IPS-18c (cell line): Measurements from ENCODE around the gene TMEM132E.

Experiments
- H3K4me3 ChIP-seq: 2 replicates; pipeline ENCODE4 v1.7.0; 2013; ENCODE audit warnings: low read depth, mild to moderate bottlenecking, low read length, moderate library complexity; ENCODE audit not compliant: insufficient read depth
- H3K9me3 ChIP-seq: one replicate; pipeline ENCODE4 v1.6.1; 2013; ENCODE audit warnings: mild to moderate bottlenecking, low read length, moderate library complexity; ENCODE audit not compliant: control insufficient read depth, insufficient read depth

The TMEM132E gene

DNA sequence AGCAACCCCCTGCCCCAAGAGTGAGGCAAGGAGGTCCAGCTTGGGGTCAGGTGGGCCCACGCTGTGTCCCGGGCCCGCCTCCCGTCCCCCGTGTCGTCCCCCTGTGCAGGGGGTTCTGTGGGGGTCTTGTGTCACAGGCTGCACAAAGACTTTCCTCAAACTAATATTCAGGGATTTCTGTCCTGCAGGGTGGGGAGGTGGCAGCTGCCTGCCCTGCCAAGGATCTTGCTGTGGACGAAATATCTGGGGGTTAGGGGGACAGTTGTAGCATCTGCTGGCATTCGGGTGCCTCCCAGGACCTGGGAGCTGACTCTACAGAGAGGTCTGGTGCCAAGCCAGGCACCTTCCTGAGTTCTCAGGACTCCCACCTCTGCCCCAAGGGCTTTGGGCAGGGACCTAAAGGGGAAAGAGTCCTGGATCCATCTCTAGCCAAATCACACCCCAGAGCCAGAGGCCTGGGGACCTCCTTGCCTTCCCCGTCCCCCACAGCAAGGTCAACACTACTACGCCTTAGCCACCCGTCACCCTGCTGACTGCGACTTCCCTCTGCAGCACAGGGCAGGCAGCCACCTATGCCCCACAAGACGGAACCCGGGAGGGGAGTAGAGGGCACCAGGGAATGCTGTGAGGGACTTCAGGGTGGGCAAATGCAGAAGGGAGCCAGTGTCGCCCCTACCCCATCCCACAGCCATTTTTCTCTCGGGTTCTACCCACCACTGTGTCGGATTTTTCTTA, 59.3 kb downstream of the TMEM132E start:
- Histone ChIP-seq H3K4me3 (no peak overlapping the region), H3K9me3 (no peaks in the 10 kb centered on the region)

DNA sequence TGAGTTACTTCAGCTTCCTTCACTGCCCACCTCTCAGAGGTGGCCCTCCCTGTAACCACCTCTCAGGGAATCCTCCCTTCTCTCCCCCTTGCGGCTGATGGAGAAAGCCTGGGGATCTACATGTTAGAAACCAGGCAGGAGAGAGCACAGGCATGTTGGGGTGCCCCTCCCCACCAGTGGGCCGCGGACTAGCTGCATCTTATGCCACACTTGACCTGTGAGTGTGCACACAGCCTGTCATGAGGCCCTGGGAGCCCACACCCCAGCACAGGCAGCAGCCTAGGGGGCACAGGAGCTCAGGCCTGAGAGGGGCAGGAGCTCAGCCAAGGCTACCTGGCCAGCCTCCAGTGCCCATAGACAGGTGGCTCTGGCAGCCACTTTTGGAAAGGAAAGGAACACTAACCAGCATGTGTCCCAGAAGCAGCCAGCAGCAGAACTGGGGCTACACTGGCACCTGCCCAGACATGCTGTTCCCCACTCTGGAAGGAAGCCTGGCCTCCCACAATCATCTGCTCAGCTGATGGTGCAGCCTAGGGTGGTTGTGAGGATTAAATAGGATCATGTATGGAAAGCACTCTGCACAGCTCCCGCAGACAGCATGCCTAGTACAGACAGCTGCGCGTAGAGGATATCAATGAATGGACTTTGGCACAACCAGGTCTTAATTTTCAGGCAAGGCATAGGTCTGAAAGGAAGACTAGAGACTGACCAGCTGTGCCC, 60.5 kb downstream of the TMEM132E start:
- no peaks in the 10 kb centered on the region for H3K9me3 ChIP-seq
- no peak overlapping the region for H3K4me3 ChIP-seq

DNA sequence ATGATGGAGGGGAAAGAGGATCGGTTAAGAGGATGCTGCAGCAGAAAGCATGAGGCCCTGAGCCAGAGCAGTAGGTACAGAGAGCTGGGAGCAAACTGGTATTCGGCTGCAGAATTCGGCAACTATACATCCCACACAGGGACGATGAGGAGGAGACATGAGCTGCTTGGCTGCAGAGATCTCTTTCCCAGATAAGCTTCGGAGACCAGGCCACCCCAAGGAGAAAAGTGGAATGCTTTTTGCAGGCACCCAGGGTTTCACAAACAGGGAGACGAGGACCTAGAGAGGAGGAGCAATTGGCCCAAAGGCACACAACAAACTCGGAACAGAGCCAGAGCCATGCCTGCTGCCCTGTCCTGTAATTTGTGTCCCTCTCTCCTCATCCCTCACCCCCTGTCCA, 62.0 kb downstream of the TMEM132E start:
- Histone ChIP-seq H3K9me3 (no peaks in the 10 kb centered on the region), H3K4me3 (no peak overlapping the region)

DNA sequence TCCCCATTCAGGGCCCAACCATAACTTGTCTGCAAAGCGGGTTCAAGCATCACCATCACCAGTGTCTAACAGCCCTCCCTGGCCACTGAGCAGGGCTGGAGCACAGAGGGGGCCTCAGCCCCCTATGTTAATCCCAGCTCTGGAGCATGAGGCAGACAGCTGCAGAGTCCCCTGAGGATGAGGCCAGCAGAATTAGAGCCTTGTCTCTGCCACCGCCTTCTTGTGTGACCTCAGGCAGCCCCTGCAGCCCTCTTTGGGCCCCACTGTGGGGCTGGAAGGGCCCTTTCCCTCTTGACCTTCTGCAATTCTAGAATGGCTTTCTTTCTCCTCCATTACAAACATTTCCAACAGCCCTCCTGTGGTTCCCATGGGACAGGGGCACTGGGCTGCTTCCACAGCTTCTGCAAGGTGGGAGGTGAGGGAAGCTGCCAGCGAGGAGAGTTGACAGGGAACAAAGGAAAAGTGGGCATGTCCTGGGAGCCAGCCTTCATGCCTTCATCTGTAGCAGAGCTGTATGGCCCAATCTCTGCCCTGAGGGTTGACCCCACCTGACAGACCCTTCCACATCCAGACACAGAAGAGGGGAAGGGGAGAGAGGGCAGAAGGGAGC, 65.7 kb downstream of the TMEM132E start:
- no peak overlapping the region for H3K4me3 ChIP-seq

DNA sequence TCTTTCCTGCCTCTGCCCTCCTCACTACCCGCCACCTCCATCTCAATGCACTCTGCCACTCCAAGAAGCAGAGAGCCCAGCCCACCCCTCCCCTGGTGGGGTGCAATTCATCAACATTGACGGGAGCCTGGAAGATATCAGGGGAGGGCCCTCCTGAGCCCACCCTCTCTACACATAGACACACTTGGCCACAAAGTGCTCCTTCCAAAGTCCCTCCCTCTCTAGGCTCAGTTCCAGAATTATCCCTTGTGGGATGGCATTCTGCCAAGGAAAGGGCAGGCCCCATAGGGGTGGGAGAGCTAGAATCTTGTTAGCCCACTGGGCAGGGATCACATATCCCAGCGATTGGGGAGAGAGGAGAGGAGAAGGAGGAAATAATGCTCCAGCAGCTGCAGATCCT, 66.2 kb downstream of the TMEM132E start:
- no peaks in the 10 kb centered on the region for H3K9me3 ChIP-seq

More for the DNA sequence above, 65.7 kb downstream of the TMEM132E start:
- no peaks in the 10 kb centered on the region for H3K9me3 ChIP-seq

DNA sequence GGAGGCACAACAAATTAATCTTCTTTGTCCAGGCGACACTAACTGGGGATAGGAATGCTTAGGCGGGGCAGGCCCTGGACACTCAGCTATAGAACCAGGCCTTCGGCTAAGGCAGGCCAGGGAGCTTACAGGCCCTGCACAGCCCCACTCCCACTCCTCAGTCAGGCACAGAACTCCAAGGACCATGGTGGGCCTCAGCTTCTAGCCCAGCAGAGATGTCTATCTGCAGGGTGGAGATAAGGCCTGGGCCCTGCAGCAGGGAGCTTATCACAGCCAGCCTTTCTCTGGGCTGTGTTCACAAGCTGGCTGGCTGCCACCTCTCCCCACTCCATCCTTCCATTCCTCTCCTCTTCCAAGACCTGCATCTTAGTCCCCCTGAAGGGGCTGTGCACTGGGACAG, 68.1 kb downstream of the TMEM132E start:
- Histone ChIP-seq H3K4me3 (no peak overlapping the region), H3K9me3 (no peaks in the 10 kb centered on the region)

More for the DNA sequence above, 66.2 kb downstream of the TMEM132E start:
- H3K4me3 ChIP-seq = no peak overlapping the region

DNA sequence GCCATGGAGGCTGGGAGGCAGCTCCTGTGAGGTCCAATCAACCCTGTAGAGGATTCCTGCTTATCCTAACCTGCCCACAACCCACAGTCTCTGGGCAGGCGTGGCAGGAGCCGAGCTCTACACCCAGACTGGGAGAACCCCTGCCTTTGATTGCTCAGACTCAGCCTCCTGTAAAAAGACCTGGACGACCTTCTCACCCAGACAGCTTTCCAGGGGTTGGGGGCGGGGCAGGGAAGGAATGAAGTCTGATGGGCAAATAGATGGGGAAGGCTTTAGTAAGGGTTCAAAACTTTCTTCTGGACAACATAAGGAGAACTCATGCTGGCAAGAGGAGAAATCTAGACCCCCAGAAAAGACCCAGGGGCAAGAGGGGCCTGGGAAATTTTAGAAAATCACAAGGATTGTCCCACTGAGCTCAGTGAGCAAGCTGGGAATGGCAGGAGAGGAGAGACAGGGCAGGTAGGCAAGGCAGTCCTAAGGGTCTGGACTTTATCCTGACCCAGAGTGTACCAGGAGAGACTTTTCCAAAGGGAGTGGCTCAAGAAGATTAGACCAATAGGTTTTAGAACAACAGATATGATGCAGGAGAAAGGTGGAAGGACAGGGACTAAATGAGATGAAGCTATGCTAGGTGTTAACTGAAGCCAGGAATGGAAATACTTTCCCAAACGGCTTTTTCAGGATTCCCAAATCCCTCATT, 70.8 kb downstream of the TMEM132E start:
- Histone ChIP-seq H3K4me3 (no peak overlapping the region), H3K9me3 (peaks cover 4% of the 10 kb centered on the region)

DNA sequence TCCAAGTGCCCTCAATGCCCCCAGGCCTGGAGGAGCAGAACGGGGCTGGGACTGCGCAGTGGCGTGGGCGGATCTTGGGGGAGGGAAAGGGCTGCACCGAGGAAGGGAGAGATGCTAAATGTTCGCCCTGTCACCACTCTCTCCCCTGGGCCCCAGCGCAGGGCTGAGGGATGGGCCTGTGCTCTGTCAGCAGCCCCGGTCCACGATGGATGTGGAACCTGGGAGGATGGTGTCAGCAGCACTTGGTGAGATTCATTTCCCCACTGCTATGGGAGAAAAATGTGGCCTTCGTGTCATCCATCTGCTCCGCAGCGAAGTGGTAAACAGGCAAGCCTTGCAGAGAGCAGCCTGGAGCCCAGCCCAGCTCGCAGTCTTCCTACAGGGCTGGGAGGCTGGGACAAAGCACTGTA, 72.0 kb downstream of the TMEM132E start:
- H3K9me3 ChIP-seq = peaks cover 4% of the 10 kb centered on the region
- no peak overlapping the region for H3K4me3 ChIP-seq

DNA sequence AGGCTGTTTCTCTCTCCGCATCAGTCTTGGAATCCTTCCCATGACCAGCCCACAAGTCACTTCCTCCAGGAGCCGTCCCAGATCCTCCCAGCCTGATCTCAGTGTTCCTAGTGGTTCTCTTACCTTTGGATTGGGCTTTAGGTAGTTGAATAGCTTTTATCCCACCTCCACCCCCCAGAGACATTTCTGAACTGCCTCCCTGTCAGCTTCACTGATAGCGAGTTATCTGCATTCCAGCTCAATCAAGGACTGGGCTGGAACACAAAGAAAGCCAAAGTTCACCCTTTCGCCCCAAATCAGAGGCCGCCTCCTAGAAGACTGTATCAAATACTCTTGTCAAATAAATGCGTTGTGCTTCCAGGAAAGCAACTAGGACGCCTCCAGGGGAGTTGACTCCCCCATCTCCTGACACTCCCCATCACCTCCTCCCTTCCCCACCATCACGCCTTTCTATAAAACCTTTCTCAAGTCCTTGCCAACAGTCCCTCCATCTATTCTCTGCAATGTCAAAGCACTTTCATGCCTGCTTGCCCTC, 72.7 kb downstream of the TMEM132E start:
- peaks cover 4% of the 10 kb centered on the region for H3K9me3 ChIP-seq
- no peak overlapping the region for H3K4me3 ChIP-seq

DNA sequence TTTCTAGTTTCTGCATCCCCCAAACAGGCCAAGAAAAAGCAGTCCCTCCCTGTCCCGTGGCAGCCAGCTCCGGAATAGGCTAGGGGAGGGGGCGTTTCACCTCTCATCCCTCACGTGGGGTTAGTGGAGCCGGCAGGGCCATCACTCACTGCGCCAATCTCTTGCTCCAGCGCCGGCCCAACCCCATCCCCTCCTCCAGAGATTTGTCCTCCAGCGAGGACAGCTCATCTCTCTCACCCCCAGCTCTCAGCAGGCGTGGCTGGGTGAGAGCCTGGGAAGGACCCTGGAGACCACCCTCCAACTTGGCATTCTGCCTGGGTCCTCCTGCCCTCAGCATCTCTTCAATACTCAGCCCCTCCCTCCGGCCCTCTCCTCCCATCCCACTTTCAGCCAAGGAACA, 74.1 kb downstream of the TMEM132E start:
- Histone ChIP-seq H3K9me3 (peaks cover 4% of the 10 kb centered on the region), H3K4me3 (no peak overlapping the region)

DNA sequence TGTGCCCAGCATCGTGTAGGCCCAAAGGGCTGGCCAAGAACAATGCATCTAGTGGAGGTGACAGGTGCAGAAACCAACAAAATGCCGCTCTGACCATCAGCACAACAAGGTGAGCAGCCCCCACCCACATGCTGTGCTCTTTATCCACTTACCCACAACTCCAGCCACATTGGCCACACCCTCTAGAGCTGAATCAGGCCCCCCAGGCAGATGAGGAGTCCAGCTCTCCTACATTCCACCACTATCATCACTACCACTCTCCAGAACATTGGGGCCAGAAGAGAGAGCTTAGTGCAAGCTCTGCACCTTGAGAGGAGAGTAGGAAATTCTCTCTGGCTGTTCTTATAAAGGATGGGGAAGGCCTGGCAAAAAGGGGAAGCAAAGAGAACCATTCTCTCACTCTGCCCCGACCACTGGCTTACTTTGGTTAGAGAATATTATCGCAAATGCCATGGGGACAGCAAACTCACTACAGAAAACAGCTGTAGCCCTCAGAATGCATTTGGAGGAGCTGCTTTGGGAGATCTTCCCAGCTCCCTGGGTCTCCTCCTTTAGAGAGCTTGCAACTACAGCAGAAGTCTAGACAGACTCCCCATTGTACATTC, 75.0 kb downstream of the TMEM132E start:
- H3K9me3 ChIP-seq = peaks cover 4% of the 10 kb centered on the region
- no peak overlapping the region for H3K4me3 ChIP-seq

DNA sequence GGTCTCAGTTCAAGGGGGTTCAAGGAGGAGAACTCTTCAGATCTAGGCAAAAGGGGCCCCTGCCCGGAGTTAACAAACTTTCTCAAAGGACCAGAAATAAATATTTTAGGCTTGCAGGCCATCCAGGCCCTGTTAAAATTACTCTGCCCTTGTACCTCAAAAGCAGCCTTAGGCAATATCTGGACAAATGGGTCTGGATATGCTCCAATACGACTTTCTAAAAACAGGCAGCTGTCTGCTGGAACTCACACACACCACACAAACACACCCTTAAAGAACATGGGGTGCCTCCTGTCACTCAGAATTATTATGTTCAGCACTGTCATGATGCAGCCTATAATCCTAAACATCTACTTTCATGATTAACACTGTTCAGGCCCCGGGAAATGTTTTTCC, 75.5 kb downstream of the TMEM132E start:
- H3K4me3 ChIP-seq = no peak overlapping the region
- H3K9me3 ChIP-seq = peaks cover 4% of the 10 kb centered on the region

DNA sequence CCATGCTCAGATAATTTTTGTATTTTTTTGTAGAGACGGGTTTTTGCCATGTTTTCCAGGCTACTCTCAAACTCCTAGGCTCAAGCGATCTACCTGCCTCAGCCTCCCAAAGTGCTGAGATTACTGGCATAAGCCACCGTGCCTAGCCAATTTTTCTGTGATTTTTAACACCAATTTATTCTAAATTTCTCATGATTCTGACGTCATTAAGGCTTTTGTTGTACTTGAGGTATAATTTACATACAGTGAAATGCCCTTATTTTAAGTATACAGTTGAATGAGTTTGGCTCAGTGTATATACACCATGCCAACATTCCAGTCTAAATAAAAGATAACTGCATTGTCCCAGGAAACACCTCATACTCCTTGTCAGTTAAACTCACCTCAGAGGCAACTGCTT, 77.4 kb downstream of the TMEM132E start:
- Histone ChIP-seq H3K9me3 (peaks cover 4% of the 10 kb centered on the region), H3K4me3 (no peak overlapping the region)

DNA sequence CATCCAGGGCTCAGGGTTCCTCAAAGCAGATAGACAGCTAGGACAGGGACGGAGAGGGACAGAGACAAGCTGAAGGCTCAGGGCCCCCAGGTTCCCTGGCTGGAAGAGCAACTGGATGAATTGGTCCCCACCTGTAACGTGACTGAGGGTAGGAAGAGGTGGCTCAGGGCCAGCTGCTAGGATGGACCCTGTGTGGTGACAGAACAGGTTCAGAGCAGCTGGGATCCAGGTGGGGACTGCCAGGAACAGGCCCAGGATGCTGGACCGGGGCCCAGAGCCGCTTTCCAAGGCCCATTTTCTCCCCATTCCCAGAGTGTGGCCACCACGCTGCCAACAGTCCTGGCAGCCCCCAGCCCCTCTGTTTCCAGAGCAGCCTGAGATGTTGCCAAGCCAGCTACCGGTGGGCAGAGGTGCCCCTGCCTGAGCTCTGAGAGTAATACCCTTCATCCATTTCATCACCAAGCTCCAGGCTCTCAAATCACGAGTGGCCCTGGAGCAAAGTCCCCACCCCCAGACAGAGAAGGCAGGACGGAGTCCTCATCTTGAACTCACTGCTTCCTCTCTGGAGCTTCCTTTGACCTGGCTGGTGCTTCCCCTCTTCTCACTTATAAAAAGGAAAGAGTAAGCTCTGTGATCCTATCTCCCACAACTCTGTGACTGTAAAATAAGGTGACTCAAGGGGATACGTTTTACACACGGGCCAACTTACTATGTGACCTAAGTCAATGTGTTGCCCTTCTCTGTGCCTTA, 79.6 kb downstream of the TMEM132E start:
- Histone ChIP-seq H3K4me3 (no peak overlapping the region), H3K9me3 (peaks cover 3% of the 10 kb centered on the region)

DNA sequence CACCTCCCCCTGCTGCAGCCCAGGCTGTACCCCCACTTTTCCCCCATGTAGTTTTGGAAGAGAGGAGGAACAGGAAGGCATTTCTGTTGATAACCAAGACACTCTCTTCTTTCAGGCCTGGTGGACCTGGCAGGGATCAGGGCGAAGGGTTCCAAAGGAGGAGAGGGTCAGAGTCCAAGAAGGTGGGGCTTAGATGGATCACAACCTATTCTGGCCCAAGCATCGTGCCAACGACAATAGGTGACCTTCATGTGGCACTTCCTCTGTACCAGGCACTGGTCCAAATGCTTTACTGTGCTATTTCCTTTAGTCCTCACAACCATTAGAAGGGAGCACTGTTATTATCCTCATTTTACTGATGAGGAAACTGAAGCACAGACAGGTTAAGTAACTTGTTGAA, 84.3 kb downstream of the TMEM132E start:
- H3K9me3 ChIP-seq = no peaks in the 10 kb centered on the region
- H3K4me3 ChIP-seq = no peak overlapping the region

DNA sequence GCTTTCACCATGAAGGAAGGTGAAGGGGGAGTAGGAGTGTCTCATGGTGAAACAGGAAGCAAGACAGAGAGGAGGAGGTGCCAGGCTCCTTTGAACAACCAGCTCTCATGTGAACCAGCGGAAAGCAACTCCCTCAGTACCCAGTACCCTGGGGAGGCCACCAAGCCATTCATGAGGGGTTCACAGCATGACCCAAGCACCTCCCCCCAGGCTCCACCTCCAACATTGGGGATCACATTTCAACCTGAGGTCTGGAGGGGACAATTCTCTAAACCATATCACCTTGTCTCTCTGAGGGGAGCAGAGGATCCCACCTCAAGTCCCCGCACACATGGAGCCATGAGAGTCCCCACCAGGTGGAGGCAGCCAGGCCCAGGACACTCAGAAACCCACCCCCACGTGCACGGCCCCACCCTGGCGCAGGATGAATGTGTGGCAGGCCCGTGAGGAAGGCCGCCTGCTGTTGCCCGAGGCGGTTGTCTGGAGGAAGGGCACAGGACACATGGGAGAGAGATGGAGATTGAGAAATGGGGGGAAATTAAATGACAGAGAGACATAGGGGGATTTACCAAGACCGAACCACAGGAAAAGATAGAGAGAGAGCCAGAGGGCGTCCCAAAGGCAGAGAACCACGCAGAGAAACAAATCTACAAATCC, 85.9 kb downstream of the TMEM132E start:
- peak overlapping the region; percentile 34; the same call in 1 of the 2 replicates for H3K4me3 ChIP-seq

More for the DNA sequence above, 85.9 kb downstream of the TMEM132E start:
- H3K9me3 ChIP-seq = no peaks in the 10 kb centered on the region
